HCT116 (cell line): ENCODE data around the gene YKT6. TPM values are rescaled to one million over a fixed set of nuclear protein-coding genes. Genes with fewer than 3 reads are reported as not detected.

Experiments used
- ATAC-seq: fragments of 200-7000 bp; cut with Tn5 transposase; 2 replicates; pipeline ENCODE4 v1.9.1; 2020; ENCODE audit warnings: mild to moderate bottlenecking, moderate library complexity
- BruUV-seq: library from RNA; stranded (reverse); fragments of 400-500 nt; replicated peaks from 2 replicates; lab custom pipeline; 2021; lab: Mats Ljungman, UMichigan
- CTCF ChIA-PET: fragments of 300-600 bp; sonication (Branson Sonifier 250); formaldehyde crosslinking; loops from one replicate; lab custom pipeline; 2021; ENCODE audit warnings: antibody characterized with exemption; lab: Charles Lee
- POLR2A ChIA-PET: fragments of 300-600, 350-600 bp; sonication (Branson Sonifier 250); formaldehyde crosslinking; loops from one replicate; lab custom pipeline; 2021; ENCODE audit warnings: antibody characterized with exemption; lab: Charles Lee
- RAD21 ChIA-PET, 2 experiments: fragments of 300-600 bp; sonication (Branson Sonifier 250); formaldehyde crosslinking; loops; one replicate each; lab custom pipeline; 2023; ENCODE audit warnings: low total read pairs in 2 of 2; ENCODE audit not compliant: uncharacterized antibody in 2 of 2, unreplicated experiment in 2 of 2, low non-redundant PET in 1 of 2; lab: Charles Lee
- DNase-seq: peaks from one replicate; pipeline ENCODE4 v3.0.0-alpha.2; 2010; ENCODE audit warnings: low read depth, low spot score
- H2AFZ ChIP-seq: fragments of 200-600 bp; shearing (Covaris generic), sonication (generic); 2 replicates; pipeline ENCODE4 v1.6.1; 2017; ENCODE audit warnings: low read depth, mixed run types, mixed read lengths, antibody characterized with exemption, low read length; ENCODE audit not compliant: poor library complexity, severe bottlenecking
- H3K27ac ChIP-seq: 2 replicates; pipeline ENCODE4 v1.5.1; 2012; ENCODE audit warnings: low read depth, low read length
- H3K27me3 ChIP-seq: fragments of 200-600 bp; sonication (generic); 2 replicates; pipeline ENCODE4 v1.6.1; 2016; ENCODE audit warnings: mixed run types, low read length, mixed read lengths; ENCODE audit not compliant: insufficient read depth
- H3K36me3 ChIP-seq, 2 experiments: fragments of 200-500 bp in 1 of 2; fragments of 200-600 bp in 1 of 2; sonication (Bioruptor generic) in 1 of 2; sonication (generic) in 1 of 2; 2 replicates each; pipeline versions ENCODE4 v1.5.1 to v1.6.1; 2014 to 2016; ENCODE audit warnings: low read length in 2 of 2, inconsistent platforms in 1 of 2, mixed read lengths in 1 of 2, mixed run types in 1 of 2; ENCODE audit not compliant: insufficient read depth in 2 of 2, control insufficient read depth in 1 of 2
- H3K4me1 ChIP-seq, 2 experiments: fragments of 200-600 bp in 1 of 2; sonication (generic) in 1 of 2; 2 replicates each; pipeline versions ENCODE4 v1.5.1 to v1.6.1; 2012 to 2017; ENCODE audit warnings: low read length in 2 of 2, inconsistent platforms in 1 of 2, mild to moderate bottlenecking in 1 of 2, mixed read lengths in 1 of 2, mixed run types in 1 of 2, moderate library complexity in 1 of 2; ENCODE audit not compliant: insufficient read depth in 2 of 2, control insufficient read depth in 1 of 2
- H3K4me2 ChIP-seq: fragments of 200-600 bp; sonication (generic); 2 replicates; pipeline ENCODE4 v1.6.1; 2017; ENCODE audit warnings: mixed run types, low read length, mixed read lengths
- H3K4me3 ChIP-seq, 2 experiments: fragments of 200-600 bp in 1 of 2; sonication (generic) in 1 of 2; replicated peaks in 1 of 2; 2 replicates each; pipeline ENCODE4 v1.5.1; 2011 to 2016; ENCODE audit warnings: low read length in 2 of 2, control low read depth in 1 of 2, low read depth in 1 of 2, mild to moderate bottlenecking in 1 of 2, mixed read lengths in 1 of 2, mixed run types in 1 of 2
- H3K79me2 ChIP-seq: fragments of 200-600 bp; sonication (generic); 2 replicates; pipeline ENCODE4 v1.6.1; 2017; ENCODE audit warnings: mild to moderate bottlenecking, mixed run types, low read length, moderate library complexity, mixed read lengths; ENCODE audit not compliant: insufficient read depth
- H3K9ac ChIP-seq: fragments of 200-600 bp; sonication (generic); 2 replicates; pipeline ENCODE4 v1.6.1; 2016; ENCODE audit warnings: low read length, mixed read lengths
- H3K9me2 ChIP-seq: fragments of 200-600 bp; sonication (generic), shearing (Covaris generic); 2 replicates; pipeline ENCODE4 v1.6.1; 2017; ENCODE audit warnings: mixed run types, mild to moderate bottlenecking, moderate library complexity; ENCODE audit not compliant: insufficient read depth
- H3K9me3 ChIP-seq, 2 experiments: fragments of 200-500 bp in 1 of 2; fragments of 200-600 bp in 1 of 2; sonication (Bioruptor generic) in 1 of 2; sonication (generic) in 1 of 2; 2 replicates each; pipeline ENCODE4 v1.6.1; 2014 to 2017; ENCODE audit warnings: low read length in 2 of 2, mixed read lengths in 2 of 2, inconsistent platforms in 1 of 2, low read depth in 1 of 2, mild to moderate bottlenecking in 1 of 2, mixed run types in 1 of 2, moderate library complexity in 1 of 2; ENCODE audit not compliant: control insufficient read depth in 1 of 2, insufficient read depth in 1 of 2
- H4K20me1 ChIP-seq: fragments of 200-600 bp; sonication (generic), shearing (Covaris generic); 2 replicates; pipeline ENCODE4 v1.6.1; 2017; ENCODE audit warnings: mixed run types, mild to moderate bottlenecking, moderate library complexity; ENCODE audit not compliant: insufficient read depth
- CBX3 ChIP-seq: IDR thresholded peaks from 2 replicates; pipeline ENCODE4 v1.6.1; 2012; ENCODE audit warnings: low read depth
- EGR1 ChIP-seq: IDR thresholded peaks from 2 replicates; pipeline ENCODE4 v1.6.1; 2012; ENCODE audit warnings: low read depth
- EZH2phosphoT487 ChIP-seq: fragments of 200-600 bp; IDR thresholded peaks from 2 replicates; pipeline ENCODE4 v1.6.1; 2018; ENCODE audit warnings: antibody characterized with exemption, borderline replicate concordance
- FOSL1 ChIP-seq: IDR thresholded peaks from 2 replicates; pipeline ENCODE4 v1.6.1; 2012; ENCODE audit warnings: low read depth
- JUND ChIP-seq: IDR thresholded peaks from 2 replicates; pipeline ENCODE4 v1.6.1; 2012
- POLR2A ChIP-seq: IDR thresholded peaks from 2 replicates; pipeline ENCODE4 v1.7.0; 2011; ENCODE audit warnings: borderline replicate concordance; ENCODE audit not compliant: insufficient read depth, insufficient read length; ENCODE audit errors: extremely low read depth
- POLR2AphosphoS5 ChIP-seq: IDR thresholded peaks from 2 replicates; pipeline ENCODE4 v1.6.1; 2011; ENCODE audit warnings: mild to moderate bottlenecking, low read depth, low read length, moderate library complexity
- RAD21 ChIP-seq: IDR thresholded peaks from 2 replicates; pipeline ENCODE4 v1.6.1; 2012; ENCODE audit warnings: low read depth, mild to moderate bottlenecking
- SP1 ChIP-seq: IDR thresholded peaks from 2 replicates; pipeline ENCODE4 v1.6.1; 2012; ENCODE audit warnings: low read depth
- SRF ChIP-seq: IDR thresholded peaks from 2 replicates; pipeline ENCODE4 v1.6.1; 2012; ENCODE audit warnings: low read depth
- ZFX ChIP-seq: fragments of 450-650 bp; IDR thresholded peaks from 2 replicates; pipeline ENCODE4 v1.6.1; 2017
- ZNF274 ChIP-seq: fragments of 200-500 bp; sonication (Bioruptor generic); IDR thresholded peaks from 2 replicates; pipeline ENCODE4 v1.6.1; 2014; ENCODE audit warnings: mild to moderate bottlenecking, low read depth, low read length, inconsistent platforms
- intact Hi-C: fragments of 100-400 bp; cut with micrococcal nuclease; formaldehyde crosslinking; loops from 2 replicates; pipeline ENCODE4 v1.10.0; 2022
- total RNA-seq: library from RNA; stranded (reverse); gene quantifications from one replicate; pipeline ENCODE4 v1.2.1, GENCODE V29; 2021; ENCODE audit not compliant: unreplicated experiment
- TF ChIP-seq, protein P1 (sequence below), 3 experiments: fragments of 200-600 bp in 1 of 3; sonication (generic) in 1 of 3; IDR thresholded peaks in 2 of 3; conservative IDR thresholded peaks in 1 of 3; 2 replicates each; pipeline ENCODE4 v1.5.1; 2012 to 2017; ENCODE audit warnings: low read depth in 2 of 3, low read length in 2 of 3, antibody characterized with exemption in 1 of 3, borderline replicate concordance in 1 of 3, control low read depth in 1 of 3, mild to moderate bottlenecking in 1 of 3, mixed read lengths in 1 of 3, mixed run types in 1 of 3, moderate library complexity in 1 of 3; ENCODE audit not compliant: insufficient read depth in 1 of 3
- TF ChIP-seq, protein P2 (sequence below): IDR thresholded peaks from 2 replicates; pipeline ENCODE4 v1.6.1; 2012; ENCODE audit warnings: low read depth
- TF ChIP-seq, protein P3 (sequence below): IDR thresholded peaks from 2 replicates; pipeline ENCODE4 v1.6.1; 2012

The YKT6 gene
- total RNA-seq, 1 experiment from 2014 or later: 84.8 TPM

DNA sequence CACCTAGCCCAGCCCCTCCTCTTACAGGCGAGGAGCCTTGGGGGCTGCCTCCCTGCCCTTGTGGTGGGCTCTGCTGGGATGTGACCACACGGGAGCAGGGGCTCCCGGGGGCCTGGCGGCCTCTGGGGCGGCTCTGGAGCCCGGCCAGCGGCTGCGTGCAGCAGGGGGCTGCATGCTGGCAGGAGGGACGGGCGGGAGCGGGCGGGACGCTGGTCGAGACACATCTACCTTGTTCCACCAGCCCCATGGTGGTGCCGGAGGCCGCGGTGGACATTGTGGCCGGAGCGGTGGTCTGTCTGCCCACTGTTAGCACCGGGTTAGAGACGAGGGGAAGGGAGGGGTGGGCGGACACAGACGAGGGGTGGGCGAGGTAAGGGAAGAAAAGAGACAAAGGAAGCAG lies 38.6 kb downstream of the YKT6 start:
- RAD21 ChIA-PET: no interaction called here
- no TSS peak for BruUV-seq
- TF ChIP-seq, protein P1, sequence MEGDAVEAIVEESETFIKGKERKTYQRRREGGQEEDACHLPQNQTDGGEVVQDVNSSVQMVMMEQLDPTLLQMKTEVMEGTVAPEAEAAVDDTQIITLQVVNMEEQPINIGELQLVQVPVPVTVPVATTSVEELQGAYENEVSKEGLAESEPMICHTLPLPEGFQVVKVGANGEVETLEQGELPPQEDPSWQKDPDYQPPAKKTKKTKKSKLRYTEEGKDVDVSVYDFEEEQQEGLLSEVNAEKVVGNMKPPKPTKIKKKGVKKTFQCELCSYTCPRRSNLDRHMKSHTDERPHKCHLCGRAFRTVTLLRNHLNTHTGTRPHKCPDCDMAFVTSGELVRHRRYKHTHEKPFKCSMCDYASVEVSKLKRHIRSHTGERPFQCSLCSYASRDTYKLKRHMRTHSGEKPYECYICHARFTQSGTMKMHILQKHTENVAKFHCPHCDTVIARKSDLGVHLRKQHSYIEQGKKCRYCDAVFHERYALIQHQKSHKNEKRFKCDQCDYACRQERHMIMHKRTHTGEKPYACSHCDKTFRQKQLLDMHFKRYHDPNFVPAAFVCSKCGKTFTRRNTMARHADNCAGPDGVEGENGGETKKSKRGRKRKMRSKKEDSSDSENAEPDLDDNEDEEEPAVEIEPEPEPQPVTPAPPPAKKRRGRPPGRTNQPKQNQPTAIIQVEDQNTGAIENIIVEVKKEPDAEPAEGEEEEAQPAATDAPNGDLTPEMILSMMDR (IDR thresholded peaks at IDR 0.05 in 2 of 3, conservative IDR thresholded peaks at IDR 0.05 in 1 of 3; ENCODE audit: borderline replicate concordance in 1 of 3, insufficient read depth in 1 of 3, low read depth in 2 of 3, low read length in 2 of 3): no peak
- TF ChIP-seq ZFX: no peak
- TF ChIP-seq POLR2AphosphoS5: no peak
- TF ChIP-seq, protein P2, sequence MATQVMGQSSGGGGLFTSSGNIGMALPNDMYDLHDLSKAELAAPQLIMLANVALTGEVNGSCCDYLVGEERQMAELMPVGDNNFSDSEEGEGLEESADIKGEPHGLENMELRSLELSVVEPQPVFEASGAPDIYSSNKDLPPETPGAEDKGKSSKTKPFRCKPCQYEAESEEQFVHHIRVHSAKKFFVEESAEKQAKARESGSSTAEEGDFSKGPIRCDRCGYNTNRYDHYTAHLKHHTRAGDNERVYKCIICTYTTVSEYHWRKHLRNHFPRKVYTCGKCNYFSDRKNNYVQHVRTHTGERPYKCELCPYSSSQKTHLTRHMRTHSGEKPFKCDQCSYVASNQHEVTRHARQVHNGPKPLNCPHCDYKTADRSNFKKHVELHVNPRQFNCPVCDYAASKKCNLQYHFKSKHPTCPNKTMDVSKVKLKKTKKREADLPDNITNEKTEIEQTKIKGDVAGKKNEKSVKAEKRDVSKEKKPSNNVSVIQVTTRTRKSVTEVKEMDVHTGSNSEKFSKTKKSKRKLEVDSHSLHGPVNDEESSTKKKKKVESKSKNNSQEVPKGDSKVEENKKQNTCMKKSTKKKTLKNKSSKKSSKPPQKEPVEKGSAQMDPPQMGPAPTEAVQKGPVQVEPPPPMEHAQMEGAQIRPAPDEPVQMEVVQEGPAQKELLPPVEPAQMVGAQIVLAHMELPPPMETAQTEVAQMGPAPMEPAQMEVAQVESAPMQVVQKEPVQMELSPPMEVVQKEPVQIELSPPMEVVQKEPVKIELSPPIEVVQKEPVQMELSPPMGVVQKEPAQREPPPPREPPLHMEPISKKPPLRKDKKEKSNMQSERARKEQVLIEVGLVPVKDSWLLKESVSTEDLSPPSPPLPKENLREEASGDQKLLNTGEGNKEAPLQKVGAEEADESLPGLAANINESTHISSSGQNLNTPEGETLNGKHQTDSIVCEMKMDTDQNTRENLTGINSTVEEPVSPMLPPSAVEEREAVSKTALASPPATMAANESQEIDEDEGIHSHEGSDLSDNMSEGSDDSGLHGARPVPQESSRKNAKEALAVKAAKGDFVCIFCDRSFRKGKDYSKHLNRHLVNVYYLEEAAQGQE: no peak
- no peak for TF ChIP-seq ZNF274
- no peak for TF ChIP-seq EGR1
- no peak for TF ChIP-seq SRF
- no peak for TF ChIP-seq EZH2phosphoT487
- no peak for TF ChIP-seq CBX3
- TF ChIP-seq FOSL1: no peak
- no peak for TF ChIP-seq SP1
- TF ChIP-seq RAD21: no peak
- TF ChIP-seq POLR2A: no peak
- no peak for TF ChIP-seq JUND
- TF ChIP-seq, protein P3, sequence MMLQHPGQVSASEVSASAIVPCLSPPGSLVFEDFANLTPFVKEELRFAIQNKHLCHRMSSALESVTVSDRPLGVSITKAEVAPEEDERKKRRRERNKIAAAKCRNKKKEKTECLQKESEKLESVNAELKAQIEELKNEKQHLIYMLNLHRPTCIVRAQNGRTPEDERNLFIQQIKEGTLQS: no peak
- TF ChIP-seq, all 23 proteins: peak for 0
- ChIA-PET POLR2A (no interaction called here), CTCF (no interaction called here)
- H3K9me3 ChIP-seq: no peaks in the 10 kb centered on the region
- no peaks in the 10 kb centered on the region for H3K36me3 ChIP-seq
- no peak overlapping the region for H3K4me3 ChIP-seq
- peaks cover 0 to 5% of the 10 kb centered on the region in 2 experiments; a peak in 1 of 4 replicates for H3K4me1 ChIP-seq
- H3K9me2 ChIP-seq: no peaks in the 10 kb centered on the region
- no peak overlapping the region for H3K4me2 ChIP-seq
- no peak for DNase-seq
- no peaks in the 10 kb centered on the region for H4K20me1 ChIP-seq
- intact Hi-C loops: no loop called here
- H3K79me2 ChIP-seq: no peaks in the 10 kb centered on the region
- no peaks in the 10 kb centered on the region for H3K27me3 ChIP-seq
- no peak for ATAC-seq
- H2AFZ ChIP-seq: no peak overlapping the region
- H3K9ac ChIP-seq: no peak overlapping the region
- no peak overlapping the region for H3K27ac ChIP-seq
